OCI-LY7 (cell line): ENCODE data around the gene RPS6KA2. TPM values are rescaled to one million over a fixed set of nuclear protein-coding genes. Genes with fewer than 3 reads are reported as not detected.
"Not testable (repeated sequence)": the region's sequence is repeated elsewhere in the genome, so short reads cannot be mapped to it uniquely, and the experiment has no call there.

Experiments
- BruUV-seq: library from RNA; stranded (reverse); fragments of 400-500 nt; replicated peaks from 2 replicates; lab custom pipeline; 2021; lab: Mats Ljungman, UMichigan
- CTCF ChIA-PET: fragments of 300-600 bp; sonication (Branson Sonifier 250); formaldehyde crosslinking; loops from one replicate; lab custom pipeline; 2022; ENCODE audit warnings: antibody characterized with exemption; ENCODE audit not compliant: unreplicated experiment; lab: Charles Lee
- POLR2A ChIA-PET: fragments of 300-600 bp; sonication (Branson Sonifier 250); formaldehyde crosslinking; loops from one replicate; lab custom pipeline; 2022; ENCODE audit warnings: antibody characterized with exemption; lab: Charles Lee
- DNase-seq: peaks from one replicate; pipeline ENCODE4 v3.0.0-alpha.2; 2015; ENCODE audit warnings: low spot score
- H2AFZ ChIP-seq: fragments of 200-600 bp; sonication (generic), shearing (Covaris generic); 2 replicates; pipeline ENCODE4 v1.6.1; 2014; ENCODE audit warnings: mild to moderate bottlenecking, antibody characterized with exemption, low read length, moderate library complexity
- H3K27ac ChIP-seq: fragments of 200-600 bp; sonication (generic); 2 replicates; pipeline ENCODE4 v1.5.1; 2014; ENCODE audit warnings: mixed run types, low read depth, mild to moderate bottlenecking, moderate library complexity, low read length, inconsistent platforms; ENCODE audit not compliant: poor library complexity, severe bottlenecking
- H3K36me3 ChIP-seq: fragments of 200-600 bp; sonication (generic); 2 replicates; pipeline ENCODE4 v1.6.1; 2014; ENCODE audit warnings: mild to moderate bottlenecking, antibody characterized with exemption, low read length, moderate library complexity, mixed read lengths; ENCODE audit not compliant: insufficient read depth
- H3K4me1 ChIP-seq: fragments of 200-600 bp; sonication (generic); 2 replicates; pipeline ENCODE4 v1.5.1; 2014; ENCODE audit warnings: mild to moderate bottlenecking, low read length; ENCODE audit not compliant: insufficient read depth, poor library complexity, severe bottlenecking
- H3K4me2 ChIP-seq: fragments of 200-600 bp; sonication (generic); 2 replicates; pipeline ENCODE4 v1.6.1; 2014; ENCODE audit warnings: mild to moderate bottlenecking, low read length
- H3K4me3 ChIP-seq: fragments of 200-600 bp; sonication (generic); 2 replicates; pipeline ENCODE4 v1.5.1; 2014; ENCODE audit warnings: mild to moderate bottlenecking, low read depth, low read length; ENCODE audit not compliant: poor library complexity, severe bottlenecking
- H3K79me2 ChIP-seq: fragments of 200-600 bp; sonication (generic); 2 replicates; pipeline ENCODE4 v1.6.1; 2016; ENCODE audit warnings: low read depth, mild to moderate bottlenecking, low read length, moderate library complexity, mixed read lengths; ENCODE audit not compliant: insufficient read depth
- H3K9me2 ChIP-seq: fragments of 200-600 bp; sonication (generic); 2 replicates; pipeline ENCODE4 v1.6.1; 2016; ENCODE audit warnings: mild to moderate bottlenecking, low read length, mixed read lengths; ENCODE audit not compliant: insufficient read depth
- H3K9me3 ChIP-seq: fragments of 200-600 bp; sonication (generic); 2 replicates; pipeline ENCODE4 v1.6.1; 2014; ENCODE audit warnings: mild to moderate bottlenecking, mixed run types, low read length, mixed read lengths
- H4K20me1 ChIP-seq: fragments of 200-600 bp; sonication (generic); 2 replicates; pipeline ENCODE4 v1.6.1; 2014; ENCODE audit warnings: mild to moderate bottlenecking, antibody characterized with exemption, low read length, moderate library complexity, mixed read lengths; ENCODE audit not compliant: insufficient read depth
- EZH2phosphoT487 ChIP-seq: fragments of 200-600 bp; sonication (generic); IDR thresholded peaks from 2 replicates; pipeline ENCODE4 v1.6.1; 2018; ENCODE audit warnings: low read depth, borderline replicate concordance, mild to moderate bottlenecking, mixed run types, antibody characterized with exemption, low read length, moderate library complexity, mixed read lengths
- intact Hi-C: fragments of 100-400 bp; cut with micrococcal nuclease; formaldehyde crosslinking; loops from one replicate; pipeline ENCODE4 v1.10.0; 2022; ENCODE audit not compliant: unreplicated experiment
- total RNA-seq, 2 experiments: library from RNA; depleted of rRNA in 1 of 2; stranded (reverse); fragments of >200 nt in 1 of 2; shearing (Covaris generic) in 1 of 2; gene quantifications; 2 replicates each; pipeline ENCODE4 v1.2.3, GENCODE V29; 2014 to 2022
- TF ChIP-seq, protein P1 (sequence below): fragments of 200-600 bp; sonication (generic); conservative IDR thresholded peaks from 2 replicates; pipeline ENCODE4 v1.5.1; 2014; ENCODE audit warnings: mild to moderate bottlenecking, antibody characterized with exemption, low read length, moderate library complexity, mixed read lengths

Gene RPS6KA2
- total RNA-seq, 2 experiments from 2014 or later: 0.69 to 1.9 TPM

DNA sequence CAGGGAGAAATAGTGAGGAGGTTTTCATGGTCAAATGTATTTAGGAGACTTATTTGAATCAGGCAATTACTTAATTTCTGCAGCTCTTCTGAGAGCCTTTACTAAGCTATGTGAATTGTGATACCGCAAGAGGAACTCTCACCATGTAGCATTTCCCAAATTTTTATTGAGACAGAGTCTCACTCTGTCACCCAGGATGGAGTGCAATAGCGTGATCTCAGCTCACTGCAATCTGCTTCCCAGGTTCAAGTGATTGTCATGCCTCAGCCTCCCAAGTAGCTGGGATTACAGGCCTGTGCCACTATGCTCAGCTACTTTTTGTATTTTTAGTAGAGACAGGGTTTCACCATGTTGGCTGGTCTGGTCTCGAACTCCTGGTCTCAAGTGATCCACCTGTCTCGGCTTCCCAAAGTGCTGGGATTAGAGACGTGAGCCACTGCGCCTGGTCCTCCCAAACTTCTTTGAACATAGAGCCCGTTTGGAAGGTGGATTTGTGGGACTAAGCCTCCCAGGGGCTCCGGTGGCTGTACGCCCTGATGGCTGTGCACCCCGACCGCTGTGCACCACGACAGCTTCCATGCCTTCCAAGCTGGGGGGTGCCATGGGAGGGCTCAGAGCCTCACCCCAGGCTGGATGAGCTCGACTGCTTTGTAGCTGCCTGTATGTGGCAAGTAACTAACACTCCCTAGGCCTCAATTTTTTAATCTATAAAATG, 238.6 kb downstream of the RPS6KA2 start:
- POLR2A ChIA-PET: interaction anchor here (0.5 to 1.6 kb wide), 6 partner anchors 7 to 1397 kb away, joined by 3 to 6 read pairs (median 3); no protein-coding TSS in a partner anchor
- no peak for DNase-seq
- Histone ChIP-seq H3K79me2 (peaks cover 6% of the 10 kb centered on the region; the same call in 1 of the 2 replicates), H2AFZ (no peak overlapping the region), H4K20me1 (0 out of 2 replicates have a peak, but pooled peaks cover 4% of the 10 kb centered on the region), H3K9me3 (no peaks in the 10 kb centered on the region), H3K4me1 (peaks cover 9% of the 10 kb centered on the region), H3K9me2 (no peaks in the 10 kb centered on the region), H3K4me2 (no peak overlapping the region), H3K36me3 (no peaks in the 10 kb centered on the region), H3K4me3 (no peak overlapping the region), H3K27ac (no peak overlapping the region)
- CTCF ChIA-PET: interaction anchor here (1.1 kb wide), 1 partner anchor 12 kb away, joined by 3 read pairs; no protein-coding TSS in a partner anchor
- TF ChIP-seq, protein P1, sequence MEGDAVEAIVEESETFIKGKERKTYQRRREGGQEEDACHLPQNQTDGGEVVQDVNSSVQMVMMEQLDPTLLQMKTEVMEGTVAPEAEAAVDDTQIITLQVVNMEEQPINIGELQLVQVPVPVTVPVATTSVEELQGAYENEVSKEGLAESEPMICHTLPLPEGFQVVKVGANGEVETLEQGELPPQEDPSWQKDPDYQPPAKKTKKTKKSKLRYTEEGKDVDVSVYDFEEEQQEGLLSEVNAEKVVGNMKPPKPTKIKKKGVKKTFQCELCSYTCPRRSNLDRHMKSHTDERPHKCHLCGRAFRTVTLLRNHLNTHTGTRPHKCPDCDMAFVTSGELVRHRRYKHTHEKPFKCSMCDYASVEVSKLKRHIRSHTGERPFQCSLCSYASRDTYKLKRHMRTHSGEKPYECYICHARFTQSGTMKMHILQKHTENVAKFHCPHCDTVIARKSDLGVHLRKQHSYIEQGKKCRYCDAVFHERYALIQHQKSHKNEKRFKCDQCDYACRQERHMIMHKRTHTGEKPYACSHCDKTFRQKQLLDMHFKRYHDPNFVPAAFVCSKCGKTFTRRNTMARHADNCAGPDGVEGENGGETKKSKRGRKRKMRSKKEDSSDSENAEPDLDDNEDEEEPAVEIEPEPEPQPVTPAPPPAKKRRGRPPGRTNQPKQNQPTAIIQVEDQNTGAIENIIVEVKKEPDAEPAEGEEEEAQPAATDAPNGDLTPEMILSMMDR: no peak
- intact Hi-C loops: no loop called here
- BruUV-seq: no TSS peak

DNA sequence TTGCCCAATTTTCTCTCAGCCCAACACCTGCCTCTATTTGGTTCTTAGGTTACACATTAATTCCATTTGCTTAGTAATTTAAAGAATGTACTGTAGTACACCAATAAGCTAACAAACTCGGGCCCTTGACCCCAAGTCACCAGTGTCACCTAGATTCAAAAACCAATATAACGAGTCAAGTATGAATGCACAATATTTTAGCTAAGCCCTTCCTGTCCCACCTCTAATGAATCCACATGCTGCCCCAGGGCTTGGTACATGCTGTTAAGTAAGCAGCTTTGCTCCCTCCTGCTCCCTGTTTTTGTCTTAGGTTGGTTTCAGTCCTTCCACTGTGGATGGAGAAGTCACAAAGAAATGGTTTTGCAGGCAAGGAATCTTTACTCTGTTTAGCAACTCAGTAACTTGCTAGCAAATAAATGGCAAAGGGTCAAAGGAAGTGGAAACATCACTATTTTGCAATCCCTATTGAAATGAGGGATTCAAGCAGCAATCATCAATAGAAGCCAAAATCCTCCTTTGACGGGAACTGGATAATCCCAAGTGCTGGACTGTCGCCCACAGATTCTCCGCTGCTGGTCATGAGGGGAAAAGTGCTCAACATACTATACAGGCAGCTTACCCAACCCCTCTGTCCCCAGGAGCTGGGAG, 239.3 kb downstream of the RPS6KA2 start:
- Histone ChIP-seq H3K9me3 (no peaks in the 10 kb centered on the region), H4K20me1 (0 out of 2 replicates have a peak, but pooled peaks cover 4% of the 10 kb centered on the region), H2AFZ (no peak overlapping the region), H3K27ac (no peak overlapping the region), H3K79me2 (peaks cover 6% of the 10 kb centered on the region; the same call in 1 of the 2 replicates), H3K9me2 (no peaks in the 10 kb centered on the region), H3K4me3 (no peak overlapping the region), H3K4me2 (no peak overlapping the region), H3K4me1 (peaks cover 9% of the 10 kb centered on the region), H3K36me3 (no peaks in the 10 kb centered on the region)
- ChIA-PET CTCF (interaction anchor here (1.1 kb wide), 1 partner anchor 13 kb away, joined by 3 read pairs; no protein-coding TSS in a partner anchor), POLR2A (interaction anchor here (0.5 to 1.6 kb wide), 6 partner anchors 8 to 1397 kb away, joined by 3 to 6 read pairs (median 3); no protein-coding TSS in a partner anchor)
- TF ChIP-seq EZH2phosphoT487: no peak
- TF ChIP-seq, protein P1: no peak
- no peak for DNase-seq
- BruUV-seq: no TSS peak
- intact Hi-C loops: no loop called here

DNA sequence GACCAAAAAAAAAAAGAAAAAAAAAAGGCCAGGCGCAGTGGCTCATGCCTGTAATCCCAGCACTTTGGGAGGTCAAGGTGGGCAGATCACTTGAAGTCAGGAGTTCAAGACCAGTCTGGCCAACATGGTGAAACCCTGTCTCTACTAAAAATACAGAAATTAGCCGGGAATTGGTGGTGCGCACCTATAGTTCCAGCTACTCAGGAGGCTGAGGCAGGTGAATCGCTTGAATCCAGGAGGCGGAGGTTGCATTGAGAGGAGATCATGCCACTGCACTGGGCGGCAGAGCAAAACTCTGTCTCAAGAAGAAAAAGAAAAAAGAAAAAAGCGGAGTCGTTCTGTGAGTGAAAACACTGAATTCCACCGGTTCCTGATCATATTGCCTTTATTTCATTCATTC, 240.0 kb downstream of the RPS6KA2 start:
- POLR2A ChIA-PET: interaction anchor here (0.6 to 1.6 kb wide), 5 partner anchors 9 to 201 kb away, joined by 3 to 4 read pairs (median 3); no protein-coding TSS in a partner anchor
- H3K4me1 ChIP-seq, H3K9me2 ChIP-seq, DNase-seq, H3K79me2 ChIP-seq, H3K4me2 ChIP-seq, intact Hi-C loops, H3K27ac ChIP-seq, H3K9me3 ChIP-seq, H4K20me1 ChIP-seq, BruUV-seq, H3K4me3 ChIP-seq, H2AFZ ChIP-seq, H3K36me3 ChIP-seq: not testable (repeated sequence)
- CTCF ChIA-PET: interaction anchor here (0.6 to 1.1 kb wide), 2 partner anchors 12 to 14 kb away, joined by 3 read pairs; no protein-coding TSS in a partner anchor
